ENCODE results near the gene TBX2.

TBX2 gene

GRCh38 chr17:61454381-61455323 lies 55.0 kb downstream of the TBX2 start:
- H3K27ac Mint-ChIP-seq, result no peak overlapping the region
- H3K4me1 Mint-ChIP-seq, result peaks cover 40% of the 10 kb centered on the region
- no peaks in the 10 kb centered on the region for H3K36me3 Mint-ChIP-seq
- peaks cover 58% of the 10 kb centered on the region for H3K27me3 Mint-ChIP-seq
- no peaks in the 10 kb centered on the region for H3K9me3 Mint-ChIP-seq
- H3K4me3 Mint-ChIP-seq, result peak overlapping the region; percentile 71

GRCh38 chr17:61455324-61456060 lies 55.8 kb downstream of the TBX2 start:
- peak overlapping the region; percentile 27 for H3K4me3 Mint-ChIP-seq
- H3K4me1 Mint-ChIP-seq, result peaks cover 42% of the 10 kb centered on the region
- H3K27ac Mint-ChIP-seq, result no peak overlapping the region
- H3K9me3 Mint-ChIP-seq, result no peaks in the 10 kb centered on the region
- no peaks in the 10 kb centered on the region for H3K36me3 Mint-ChIP-seq
- H3K27me3 Mint-ChIP-seq, result peaks cover 57% of the 10 kb centered on the region

GRCh38 chr17:61456061-61456681 lies 56.5 kb downstream of the TBX2 start:
- H3K27me3 Mint-ChIP-seq, result peaks cover 58% of the 10 kb centered on the region
- peaks cover 45% of the 10 kb centered on the region for H3K4me1 Mint-ChIP-seq
- no peaks in the 10 kb centered on the region for H3K9me3 Mint-ChIP-seq
- H3K36me3 Mint-ChIP-seq, result no peaks in the 10 kb centered on the region
- no peak overlapping the region for H3K4me3 Mint-ChIP-seq
- no peak overlapping the region for H3K27ac Mint-ChIP-seq

GRCh38 chr17:61456688-61457225 lies 57.1 kb downstream of the TBX2 start:
- peak overlapping the region; percentile 63 for H3K4me3 Mint-ChIP-seq
- H3K9me3 Mint-ChIP-seq, result no peaks in the 10 kb centered on the region
- no peaks in the 10 kb centered on the region for H3K36me3 Mint-ChIP-seq
- peaks cover 50% of the 10 kb centered on the region for H3K4me1 Mint-ChIP-seq
- H3K27me3 Mint-ChIP-seq, result peaks cover 57% of the 10 kb centered on the region
- H3K27ac Mint-ChIP-seq, result no peak overlapping the region

GRCh38 chr17:61457226-61457983 lies 57.8 kb downstream of the TBX2 start:
- H3K4me1 Mint-ChIP-seq, result peaks cover 53% of the 10 kb centered on the region
- H3K4me3 Mint-ChIP-seq, result peak overlapping the region; percentile 63
- no peaks in the 10 kb centered on the region for H3K36me3 Mint-ChIP-seq
- no peaks in the 10 kb centered on the region for H3K9me3 Mint-ChIP-seq
- H3K27me3 Mint-ChIP-seq, result peaks cover 57% of the 10 kb centered on the region
- no peak overlapping the region for H3K27ac Mint-ChIP-seq

- H3K4me3 Mint-ChIP-seq, result no peak overlapping the region
- H3K9me3 Mint-ChIP-seq, result no peaks in the 10 kb centered on the region
- no peak overlapping the region for H3K27ac Mint-ChIP-seq
- H3K4me1 Mint-ChIP-seq, result peaks cover 52% of the 10 kb centered on the region
- H3K36me3 Mint-ChIP-seq, result no peaks in the 10 kb centered on the region
- H3K27me3 Mint-ChIP-seq, result peaks cover 55% of the 10 kb centered on the region
Observed at GRCh38 chr17:61458000-61458399, 58.4 kb downstream of the TBX2 start.

- Mint-ChIP-seq H3K9me3 (no peaks in the 10 kb centered on the region), H3K27me3 (peaks cover 53% of the 10 kb centered on the region), H3K36me3 (no peaks in the 10 kb centered on the region), H3K27ac (no peak overlapping the region), H3K4me3 (no peak overlapping the region), H3K4me1 (peaks cover 49% of the 10 kb centered on the region)
Observed at GRCh38 chr17:61458421-61459141, 58.9 kb downstream of the TBX2 start.
